Stimulated activated CD8-positive, alpha-beta memory T cell treated with anti-CD3 and anti-CD28 coated beads, Interleukin-4, amount 100 ng/mL, for 24 hours (primary cell): Measurements from ENCODE around the gene RACGAP1.

Experiments
- DNase-seq: peaks from one replicate; pipeline ENCODE4 v3.0.0-alpha.2; 2020; ENCODE audit warnings: low read depth

Gene RACGAP1

DNA sequence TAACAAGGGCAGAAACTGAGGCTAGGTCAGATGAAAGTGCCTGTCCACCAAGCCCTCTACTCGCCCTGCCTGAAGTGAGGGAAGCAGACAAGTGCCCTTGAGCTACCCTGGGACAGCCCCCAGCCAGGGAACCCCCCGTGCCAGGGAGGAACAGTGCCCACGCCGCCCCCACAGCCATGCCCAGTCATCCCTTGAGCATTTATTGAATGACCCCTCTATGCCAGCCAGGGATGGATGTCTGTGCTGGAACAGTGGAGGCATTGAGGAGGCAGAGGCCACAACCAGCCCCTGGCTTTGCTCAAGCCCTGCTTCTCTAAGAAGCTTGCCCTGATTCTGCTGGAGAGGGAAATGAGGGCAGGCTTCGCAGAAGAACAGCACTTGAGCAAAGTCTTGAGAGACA is 56.3 kb downstream of the RACGAP1 start:
- no peak for DNase-seq

DNA sequence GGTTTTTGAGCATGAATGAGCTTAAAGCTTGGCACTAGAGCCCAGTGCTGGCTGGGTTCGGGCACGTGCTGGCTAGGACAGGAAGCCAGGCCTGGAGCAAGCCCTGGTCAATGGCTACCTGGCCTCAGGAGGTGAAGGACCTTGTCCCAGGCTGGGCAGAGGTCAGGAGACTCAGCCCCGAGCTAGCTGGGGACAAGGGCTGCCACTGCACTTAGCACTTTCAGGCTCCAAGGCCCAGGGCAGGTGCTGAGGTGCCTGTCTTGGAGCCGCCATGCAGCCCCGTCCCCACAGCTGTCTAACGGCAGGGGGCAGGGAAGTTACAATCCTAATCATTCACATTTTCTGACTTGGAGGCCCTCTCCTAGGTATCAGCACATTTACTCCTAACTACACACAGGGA is 56.8 kb downstream of the RACGAP1 start:
- DNase-seq = no peak

DNA sequence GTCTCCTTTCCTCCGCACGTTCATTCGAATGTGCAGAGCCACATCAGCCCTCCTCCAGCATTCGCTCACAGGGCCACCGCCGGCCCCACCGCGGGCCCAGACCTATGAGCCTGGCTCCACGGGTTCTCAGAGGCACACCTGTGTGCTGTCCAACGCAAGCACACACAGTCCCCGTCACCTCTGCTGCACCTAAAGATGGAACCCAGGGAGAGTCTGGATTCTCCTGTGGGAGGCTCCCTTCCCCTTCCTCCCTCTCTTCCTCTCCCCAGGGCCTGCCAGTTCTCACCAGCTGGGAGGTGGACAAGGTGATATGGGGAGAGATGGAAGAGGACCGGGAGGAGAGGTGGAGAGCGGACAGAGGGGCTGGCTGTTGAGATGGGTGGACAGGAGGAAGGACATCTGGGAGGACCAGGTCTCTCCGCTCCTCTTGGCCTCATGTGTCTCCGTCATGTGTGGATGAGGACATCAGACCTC is 57.5 kb downstream of the RACGAP1 start:
- no peak for DNase-seq

DNA sequence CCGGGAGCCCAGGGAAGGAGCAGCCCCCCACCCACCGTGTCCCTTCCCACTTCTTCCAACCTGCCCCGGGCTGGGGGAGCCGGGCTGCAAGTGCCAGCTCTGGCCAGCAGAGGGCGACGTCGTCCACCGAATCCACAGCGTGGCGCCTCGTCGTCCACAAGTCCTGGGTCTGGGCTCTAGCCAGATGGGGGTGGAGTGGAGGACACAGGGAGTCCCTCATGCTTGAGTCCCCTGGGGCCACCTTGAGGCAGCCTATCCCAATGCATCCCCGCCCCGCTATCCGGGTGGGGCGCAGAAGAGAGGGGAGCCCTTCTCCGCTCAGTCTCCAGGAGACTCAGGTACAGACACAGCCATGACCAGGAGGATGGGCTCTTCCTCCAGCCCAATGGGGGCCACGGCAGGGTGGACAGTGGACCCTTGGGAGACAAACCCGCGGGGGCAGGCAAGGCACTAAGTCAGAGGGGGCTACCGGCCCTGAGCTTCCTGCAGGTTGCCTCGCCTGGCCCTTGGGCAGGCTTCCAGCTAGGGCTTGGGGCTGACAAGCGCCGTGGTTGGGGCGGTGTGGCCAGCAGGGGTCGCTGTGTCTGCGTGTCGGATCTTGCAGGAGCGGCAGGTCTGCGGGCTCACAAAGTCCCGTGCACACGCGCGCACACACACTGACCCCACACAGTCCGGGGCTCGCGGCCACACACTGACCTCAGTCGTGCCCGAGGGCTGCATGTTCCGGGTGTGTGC is 58.1 kb downstream of the RACGAP1 start:
- DNase-seq = peak; percentile 88

DNA sequence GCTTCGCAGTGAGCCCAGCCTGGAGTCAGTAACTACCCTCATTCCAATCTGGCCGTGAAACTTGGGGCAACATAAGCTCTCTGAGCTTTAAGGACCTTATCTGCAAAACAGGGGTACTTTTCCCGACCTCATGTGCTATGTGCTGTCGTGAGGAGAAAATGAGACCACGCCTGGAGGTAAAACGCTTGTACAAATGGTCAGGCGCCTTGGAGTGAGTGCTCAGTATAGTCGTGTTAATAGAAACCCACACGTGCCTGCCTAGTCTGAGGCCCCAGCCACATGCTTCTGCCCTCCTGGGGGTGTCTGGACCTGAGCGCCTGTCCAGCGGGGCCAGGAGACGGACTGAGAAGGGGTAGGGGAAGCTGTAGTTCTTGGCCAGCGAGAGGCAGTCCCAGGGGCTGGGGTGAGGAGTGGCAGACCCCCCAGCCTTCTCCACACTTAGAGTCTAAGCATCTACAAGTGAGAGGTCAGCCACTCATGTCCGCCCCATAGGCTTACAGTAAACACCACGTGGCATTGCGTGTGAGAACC is 58.7 kb downstream of the RACGAP1 start:
- no peak for DNase-seq

DNA sequence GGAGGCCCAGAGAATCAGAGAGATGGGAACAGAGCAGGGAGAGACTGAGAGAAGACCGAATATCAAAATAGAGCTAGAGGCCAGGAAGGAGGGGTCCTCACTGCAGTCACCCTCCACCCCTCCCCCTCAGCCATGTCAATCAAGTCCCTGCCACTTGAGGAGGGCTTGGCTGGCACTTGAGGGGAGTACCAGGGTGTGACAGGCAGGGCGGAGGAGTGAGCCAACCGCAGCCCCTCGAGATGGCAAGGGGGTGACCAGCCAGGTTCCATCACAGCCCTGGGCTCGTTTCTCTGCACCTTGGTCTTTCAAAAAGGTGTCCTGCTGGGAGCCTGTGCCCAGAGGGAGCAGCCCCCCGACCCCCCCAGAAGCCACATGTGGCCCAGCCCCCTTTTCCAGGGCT is 59.5 kb downstream of the RACGAP1 start:
- no peak for DNase-seq

DNA sequence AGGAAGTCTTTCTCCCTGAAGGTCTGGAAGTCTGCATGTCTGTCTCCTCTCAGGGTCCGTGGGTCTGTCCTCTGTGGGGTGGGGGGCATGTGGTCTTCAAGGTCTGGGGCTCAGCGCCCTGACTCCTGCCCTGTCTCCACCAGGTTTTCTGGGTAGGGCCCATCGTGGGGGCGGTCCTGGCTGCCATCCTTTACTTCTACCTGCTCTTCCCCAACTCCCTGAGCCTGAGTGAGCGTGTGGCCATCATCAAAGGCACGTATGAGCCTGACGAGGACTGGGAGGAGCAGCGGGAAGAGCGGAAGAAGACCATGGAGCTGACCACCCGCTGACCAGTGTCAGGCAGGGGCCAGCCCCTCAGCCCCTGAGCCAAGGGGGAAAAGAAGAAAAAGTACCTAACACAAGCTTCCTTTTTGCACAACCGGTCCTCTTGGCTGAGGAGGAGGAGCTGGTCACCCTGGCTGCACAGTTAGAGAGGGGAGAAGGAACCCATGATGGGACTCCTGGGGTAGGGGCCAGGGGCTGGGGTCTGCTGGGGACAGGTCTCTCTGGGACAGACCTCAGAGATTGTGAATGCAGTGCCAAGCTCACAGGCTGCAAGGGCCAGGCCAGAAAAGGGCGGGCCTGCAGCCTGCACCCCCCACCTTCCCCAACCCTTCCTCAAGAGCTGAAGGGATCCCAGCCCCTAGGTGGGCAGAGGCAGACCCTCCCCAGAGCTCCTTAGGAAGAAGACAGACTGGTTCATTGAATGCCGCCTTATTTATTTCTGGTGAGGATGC is 60.3 kb downstream of the RACGAP1 start:
- no peak for DNase-seq

DNA sequence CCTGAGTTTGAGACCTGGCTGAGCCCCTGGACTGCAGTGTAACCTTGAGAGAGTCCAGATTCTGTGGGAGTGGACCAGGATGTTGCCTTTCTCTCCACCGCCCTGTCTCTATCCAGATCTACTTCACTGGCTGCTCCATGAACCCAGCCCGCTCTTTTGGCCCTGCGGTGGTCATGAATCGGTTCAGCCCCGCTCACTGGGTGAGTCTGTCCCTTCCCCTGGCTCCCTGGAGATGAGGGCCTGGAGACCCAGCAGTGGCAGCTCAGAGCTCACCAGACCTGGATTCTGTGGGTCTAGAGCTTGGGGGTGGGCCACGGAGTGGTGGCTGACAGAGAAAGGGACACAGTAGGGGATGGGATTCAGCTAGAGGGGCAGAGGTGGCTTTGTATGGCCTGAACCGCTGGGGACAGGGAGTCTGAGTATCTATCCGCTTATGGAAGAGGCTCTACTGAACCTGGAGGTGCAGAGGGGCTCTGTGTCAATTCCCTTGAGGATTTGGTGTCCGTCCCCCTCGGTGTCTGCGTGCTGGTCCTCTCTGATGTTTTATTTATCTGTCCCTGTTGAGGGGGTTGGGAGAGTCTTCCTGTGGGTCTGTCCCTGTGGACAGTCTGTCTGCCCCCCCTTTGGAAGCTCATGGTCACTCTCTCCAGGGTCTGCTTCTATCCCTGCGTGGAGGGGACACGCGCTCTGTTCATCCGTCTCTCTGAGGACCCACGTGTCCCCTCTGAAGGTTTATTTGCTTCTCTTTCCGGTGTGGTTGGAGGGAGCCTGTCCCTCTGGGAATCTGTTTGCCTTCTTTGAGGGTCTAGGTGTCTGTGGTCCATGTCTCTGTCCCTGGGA is 61.1 kb downstream of the RACGAP1 start:
- no peak for DNase-seq

DNA sequence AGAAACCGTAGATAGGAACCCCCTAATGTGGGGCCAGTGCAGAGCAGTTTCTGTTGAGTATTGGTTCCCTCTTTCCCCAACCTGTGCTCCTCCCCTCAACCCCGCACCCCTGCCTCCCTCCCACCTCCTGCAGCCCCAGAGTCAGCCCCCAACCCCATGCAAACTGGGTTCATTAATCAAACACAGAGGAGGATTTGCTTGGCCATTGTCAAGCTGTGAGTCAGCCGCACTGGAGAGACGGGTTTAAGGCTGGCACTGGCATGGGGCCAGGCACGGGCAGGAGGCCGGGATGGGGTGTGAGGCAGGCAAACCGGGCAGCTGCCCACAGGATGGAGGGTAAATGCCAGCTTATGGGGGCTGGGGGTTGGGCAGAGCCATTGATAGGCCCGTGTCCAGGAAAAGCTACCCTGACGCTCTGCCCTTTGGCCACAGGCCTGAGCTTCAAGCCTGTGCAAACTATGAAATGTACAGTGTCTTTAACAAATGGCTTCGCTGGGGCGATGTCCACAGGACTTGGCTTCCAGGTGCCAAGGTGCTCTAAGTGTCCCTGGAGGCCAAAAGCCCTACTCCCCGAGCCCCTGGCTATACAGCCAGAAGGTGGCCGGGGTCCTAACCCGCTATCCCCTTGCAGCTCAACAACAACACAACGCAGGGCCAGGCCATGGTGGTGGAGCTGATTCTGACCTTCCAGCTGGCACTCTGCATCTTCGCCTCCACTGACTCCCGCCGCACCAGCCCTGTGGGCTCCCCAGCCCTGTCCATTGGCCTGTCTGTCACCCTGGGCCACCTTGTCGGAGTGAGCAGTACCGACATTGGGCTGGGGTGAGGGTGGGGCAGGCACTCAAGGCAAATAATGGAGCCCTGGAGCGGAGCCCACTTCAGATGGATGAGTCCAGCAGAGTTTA is 62.2 kb downstream of the RACGAP1 start:
- DNase-seq = no peak

DNA sequence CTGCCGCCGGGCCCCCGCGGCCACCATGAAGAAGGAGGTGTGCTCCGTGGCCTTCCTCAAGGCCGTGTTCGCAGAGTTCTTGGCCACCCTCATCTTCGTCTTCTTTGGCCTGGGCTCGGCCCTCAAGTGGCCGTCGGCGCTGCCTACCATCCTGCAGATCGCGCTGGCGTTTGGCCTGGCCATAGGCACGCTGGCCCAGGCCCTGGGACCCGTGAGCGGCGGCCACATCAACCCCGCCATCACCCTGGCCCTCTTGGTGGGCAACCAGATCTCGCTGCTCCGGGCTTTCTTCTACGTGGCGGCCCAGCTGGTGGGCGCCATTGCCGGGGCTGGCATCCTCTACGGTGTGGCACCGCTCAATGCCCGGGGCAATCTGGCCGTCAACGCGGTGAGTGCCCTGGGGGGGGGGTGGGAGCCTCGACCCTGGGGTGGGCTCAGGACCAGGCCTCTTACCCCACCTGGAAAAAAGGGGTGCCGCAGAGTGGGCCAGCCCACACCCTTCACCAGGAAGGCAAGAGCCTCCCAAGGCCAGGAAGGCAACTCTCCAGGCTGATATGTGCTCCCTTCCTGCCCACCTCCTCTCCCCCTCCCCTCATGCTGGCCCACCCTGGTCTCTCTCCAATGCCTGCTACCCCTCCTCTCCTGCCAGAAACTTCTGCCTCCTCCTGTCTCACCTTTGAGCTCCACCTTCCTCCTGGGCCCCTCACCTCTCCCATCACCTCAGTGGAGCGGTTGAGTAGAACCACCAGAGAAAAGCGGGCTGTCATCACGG is 63.1 kb downstream of the RACGAP1 start:
- DNase-seq = no peak

DNA sequence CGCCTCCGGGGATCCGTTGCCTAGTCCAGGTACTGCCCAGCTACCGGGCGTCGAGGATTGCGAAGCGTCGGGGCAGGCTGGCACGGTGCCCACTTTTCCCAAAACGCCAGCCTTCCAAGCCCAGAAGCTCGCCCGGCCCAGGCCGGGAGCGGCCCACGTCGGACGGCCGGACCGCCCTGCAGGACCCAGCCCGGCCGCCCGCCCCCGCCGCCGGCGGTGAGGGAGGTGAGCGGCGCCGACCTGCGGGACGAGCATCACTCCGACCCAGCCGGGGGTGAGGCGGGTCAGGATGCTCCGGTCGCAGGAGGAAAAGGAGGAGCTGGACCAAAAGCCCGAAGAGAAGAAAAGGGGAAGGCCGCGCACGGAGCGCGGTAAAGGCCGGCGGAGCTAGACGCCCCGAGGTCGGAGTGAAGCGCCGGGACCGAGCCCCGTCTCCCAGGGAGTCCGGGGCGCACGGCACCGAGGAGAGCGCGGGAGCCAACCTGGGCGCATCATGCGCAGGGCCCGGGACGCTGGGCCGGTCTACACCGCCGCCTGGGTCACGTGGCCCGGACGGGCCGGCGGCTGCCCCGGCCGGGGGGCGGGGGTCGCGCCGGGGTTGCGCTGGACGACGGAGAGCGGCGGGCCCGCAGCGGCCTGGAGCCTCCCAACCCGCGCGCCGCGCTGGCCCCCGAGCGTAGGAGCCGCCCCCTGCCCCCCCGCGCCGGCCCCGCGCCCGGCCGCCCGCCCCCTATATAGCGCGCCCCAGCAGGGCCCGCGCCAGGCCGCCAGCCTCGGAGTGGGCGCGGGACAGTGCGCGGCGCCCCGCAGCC is 64.0 kb downstream of the RACGAP1 start, which contains the start of gene AQP5:
AQP5 (plus strand) TSS at position 762 of the 812 bp plus-strand sequence. CDS start 146 bp downstream, outside the sequence.
- DNase-seq = no peak

DNA sequence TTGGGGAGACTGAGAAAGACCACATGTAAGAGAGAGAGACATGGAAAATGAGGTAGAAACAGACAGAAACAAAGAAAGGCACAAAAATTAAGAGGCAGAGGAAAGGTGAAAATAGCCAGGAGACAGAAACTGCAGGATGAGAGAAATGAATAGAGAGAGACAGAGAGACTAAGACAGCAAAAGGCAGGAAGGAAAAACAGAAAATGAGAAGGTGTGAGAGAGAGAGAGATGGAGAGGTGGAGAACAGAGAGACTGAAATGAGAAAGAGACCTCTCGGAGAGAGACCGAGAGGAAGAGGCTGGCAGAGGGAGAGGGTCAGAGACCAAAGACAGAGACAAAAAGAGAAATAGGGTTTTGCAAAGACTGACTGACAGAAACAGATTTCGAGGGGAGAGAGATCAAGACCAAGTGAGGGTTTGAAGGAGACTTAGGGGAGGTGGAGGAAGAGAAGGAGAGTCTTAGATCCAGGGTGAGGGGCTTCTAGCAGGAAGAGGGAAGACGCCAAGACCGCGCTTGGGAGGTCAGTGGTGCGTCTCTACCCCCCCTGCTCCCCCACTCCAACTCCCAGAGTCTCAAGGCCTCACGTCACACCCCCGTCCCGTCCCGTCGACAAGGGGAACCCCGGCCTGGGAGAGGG is 64.7 kb downstream of the RACGAP1 start:
- DNase-seq = no peak

DNA sequence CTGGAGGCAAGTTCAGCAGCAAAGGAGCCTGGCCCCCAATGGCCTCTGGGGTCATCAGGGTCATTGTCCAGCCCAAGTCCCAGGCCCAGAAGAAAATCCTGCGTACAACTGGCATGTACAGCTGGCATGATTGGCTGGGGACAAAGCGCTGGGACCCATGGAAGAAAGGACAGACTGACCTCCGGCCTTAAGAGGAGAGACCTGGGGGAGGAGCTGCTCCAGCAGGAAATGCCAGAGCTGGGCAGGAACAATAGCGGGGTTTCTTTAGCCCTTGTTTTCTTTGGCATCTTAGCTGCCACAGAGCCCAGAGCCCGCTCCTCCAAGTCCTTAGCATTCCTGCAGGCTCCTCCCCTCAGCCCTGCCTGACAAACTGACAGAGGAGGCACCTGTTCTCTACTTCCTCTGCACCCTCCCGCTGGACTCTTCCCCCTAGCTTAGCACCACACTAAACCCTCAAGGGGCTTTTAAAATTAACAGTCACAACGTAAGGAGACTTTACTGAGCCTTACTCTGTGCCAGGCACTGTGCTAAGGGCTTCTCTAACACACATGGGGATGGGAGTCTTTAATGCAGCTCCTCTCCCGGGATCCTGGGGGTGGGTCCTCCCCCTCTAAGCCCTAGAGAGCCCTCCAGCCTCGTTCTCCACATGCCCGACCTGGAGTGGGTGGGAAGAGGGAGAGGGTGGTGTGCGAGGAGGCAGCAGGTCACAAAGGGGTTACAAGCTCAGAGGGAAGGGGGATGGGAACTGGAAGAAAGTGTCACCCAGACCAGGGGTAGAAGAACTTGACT is 65.4 kb downstream of the RACGAP1 start:
- DNase-seq = no peak

DNA sequence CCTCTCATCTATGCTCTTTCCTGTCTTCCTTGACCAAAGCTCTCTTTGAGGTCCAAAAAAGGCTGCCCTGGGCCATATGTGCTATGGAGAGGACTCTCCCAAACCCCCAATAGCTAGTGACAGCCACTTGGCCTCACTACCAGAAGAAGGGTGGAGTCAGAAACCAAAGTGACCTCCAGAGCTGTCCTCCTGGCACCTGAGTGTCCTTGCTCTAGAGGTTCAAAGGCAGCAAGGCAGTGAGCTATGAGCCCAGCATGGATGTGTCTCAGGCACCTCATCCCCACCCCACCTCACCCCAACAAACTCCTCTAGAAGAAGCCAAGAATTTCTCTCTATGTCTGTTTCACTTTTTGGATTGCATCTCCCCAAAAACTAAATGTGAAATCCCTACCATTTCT is 67.7 kb downstream of the RACGAP1 start:
- no peak for DNase-seq

DNA sequence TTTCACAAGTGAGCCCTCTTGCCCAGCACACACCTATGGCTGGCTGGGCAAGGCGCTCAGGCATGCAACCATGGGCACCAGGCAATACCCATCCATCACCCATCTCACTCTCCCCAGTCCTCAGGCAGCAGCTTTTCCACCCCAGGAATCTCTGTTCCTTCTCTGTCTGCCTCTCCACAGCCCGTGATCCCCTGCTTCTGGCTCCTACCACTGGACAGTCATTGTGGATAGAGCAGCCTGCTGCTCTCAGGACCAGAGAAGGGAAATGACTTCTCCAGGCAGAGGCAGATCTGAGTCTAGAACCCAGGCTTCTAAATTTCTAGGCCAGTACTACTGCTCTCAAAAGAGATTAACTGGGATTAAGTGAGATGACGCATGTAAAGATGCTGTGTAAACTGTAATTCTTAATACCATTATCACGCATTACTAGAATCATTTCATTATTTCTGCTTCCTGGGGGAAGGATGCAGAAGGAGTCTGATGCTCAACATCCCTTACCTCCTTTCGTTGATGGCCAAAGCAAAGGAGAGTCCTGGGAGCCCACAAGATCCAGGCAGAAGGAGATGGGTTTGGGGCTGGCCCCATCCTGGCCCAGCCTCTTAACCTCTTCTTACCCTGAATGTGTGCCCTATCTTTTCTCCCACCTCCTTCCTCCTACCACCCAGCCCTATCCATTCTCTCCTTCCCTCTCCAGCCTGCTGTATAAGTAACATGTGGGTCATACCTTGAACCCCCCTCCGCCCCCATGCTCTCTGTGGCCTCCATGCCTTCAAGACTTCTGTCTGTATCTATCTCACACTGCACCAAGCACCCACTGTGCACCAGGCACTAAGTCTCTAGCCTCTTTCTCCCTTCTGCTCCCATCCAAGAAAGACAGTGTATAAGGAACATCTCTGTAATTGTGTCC is 68.4 kb downstream of the RACGAP1 start:
- no peak for DNase-seq

DNA sequence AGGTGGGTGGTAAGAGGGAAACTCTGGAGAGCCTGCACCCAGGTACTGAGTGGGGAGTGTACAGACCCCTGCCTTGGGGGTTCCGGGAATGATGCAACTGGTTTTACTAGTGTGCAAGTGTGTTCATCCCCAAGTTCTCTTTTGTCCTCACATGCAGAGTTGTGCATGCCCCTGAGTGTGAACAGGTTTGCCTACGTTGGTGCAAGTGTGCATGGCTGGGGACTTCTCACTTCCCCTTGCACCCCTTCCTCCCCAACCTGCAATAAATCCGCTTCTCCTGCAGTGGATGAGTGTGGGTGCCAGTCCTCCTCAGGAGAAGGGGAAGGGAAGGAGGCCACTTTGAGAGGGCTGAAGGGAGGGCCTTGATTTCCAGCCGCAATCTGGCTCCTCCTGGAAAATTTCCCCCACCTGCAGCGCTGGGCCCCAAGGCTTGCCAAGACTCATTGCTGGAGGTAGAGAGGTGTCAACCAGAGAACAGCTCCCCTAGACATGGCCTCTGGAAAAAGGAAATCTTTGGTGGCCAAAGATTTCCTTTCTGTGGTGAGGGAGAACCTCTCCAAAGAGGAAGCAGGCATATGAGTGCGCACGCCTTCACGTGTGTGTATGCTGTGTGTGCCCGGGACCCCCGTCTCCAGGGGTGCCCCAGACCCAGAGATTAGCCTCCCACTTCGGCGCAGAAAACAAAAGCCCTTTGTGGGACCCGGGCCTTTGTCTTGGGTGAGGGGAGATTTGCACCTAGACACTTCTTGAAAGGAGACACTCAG is 69.2 kb downstream of the RACGAP1 start:
- no peak for DNase-seq
